GM19455 (cell line): ENCODE measurements around the gene TMEM132C.
"Not testable (repeated sequence)": the region's sequence is repeated elsewhere in the genome, so short reads cannot be mapped to it uniquely, and the experiment has no call there.

Source experiments
- ATAC-seq: cut with Tn5 transposase; IDR thresholded peaks from one replicate; pipeline ENCODE4 v1.9.1; 2021; ENCODE audit not compliant: unreplicated experiment

Gene TMEM132C

GRCh38 chr12:128468926-128469325 is 202.0 kb downstream of the TMEM132C start:
- ATAC-seq: no peak

DNA sequence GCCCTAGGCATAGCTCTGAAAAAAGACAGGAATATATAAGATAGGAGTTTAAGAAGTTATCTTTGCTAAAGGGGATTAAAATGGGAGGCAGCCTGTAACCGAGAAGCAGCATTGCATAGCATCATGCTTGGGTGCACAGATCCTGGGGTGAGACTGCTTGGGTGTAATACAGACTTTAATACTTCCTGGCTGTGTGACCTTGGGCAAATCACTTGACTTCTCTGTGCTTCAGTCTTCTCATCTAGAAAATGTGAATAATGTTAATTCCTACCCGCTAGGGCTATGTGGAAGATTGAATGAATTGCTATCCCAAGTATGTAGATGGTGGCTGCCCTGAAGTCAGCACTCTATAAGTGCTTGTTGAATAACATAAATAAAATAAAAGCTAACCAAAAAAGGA is 204.5 kb downstream of the TMEM132C start:
- ATAC-seq: no peak

- no peak for ATAC-seq
Measured at GRCh38 chr12:128474916-128475315, 207.9 kb downstream of the TMEM132C start.

- no peak for ATAC-seq
Measured at GRCh38 chr12:128476266-128476665, 209.3 kb downstream of the TMEM132C start.

DNA sequence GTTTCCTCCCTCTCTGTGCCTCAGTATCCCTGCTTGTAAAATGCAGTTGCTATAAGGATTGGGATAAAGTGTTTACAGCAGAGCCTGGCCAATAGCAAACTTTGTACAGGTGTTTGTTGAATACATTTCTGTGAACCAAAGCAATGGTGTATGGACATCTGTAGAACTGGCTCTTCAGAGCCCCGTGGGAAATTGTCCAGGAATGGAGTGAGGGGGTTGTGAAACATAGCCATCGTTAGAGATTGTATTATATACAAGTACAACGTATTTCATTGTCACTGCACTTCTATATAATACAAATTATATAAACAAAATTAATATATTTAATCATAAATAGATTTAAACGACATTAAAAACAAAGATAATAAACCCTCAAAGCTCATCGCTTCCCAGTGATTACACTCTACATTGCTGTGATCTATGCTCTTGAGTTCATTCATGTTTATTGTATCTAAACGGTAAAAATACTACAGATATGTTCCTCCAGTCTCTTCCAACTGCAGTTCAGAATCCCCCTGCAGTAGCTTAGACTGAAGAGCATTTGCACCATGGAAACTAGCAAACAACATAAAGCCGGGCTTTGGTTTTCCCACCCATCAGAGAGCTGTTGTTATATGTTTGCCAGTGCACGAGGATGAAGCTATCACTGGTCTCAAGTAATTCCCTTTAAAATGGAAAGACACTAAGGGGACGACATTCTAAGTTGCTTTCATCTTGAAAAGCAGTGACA is 216.7 kb downstream of the TMEM132C start:
- ATAC-seq: no peak

DNA sequence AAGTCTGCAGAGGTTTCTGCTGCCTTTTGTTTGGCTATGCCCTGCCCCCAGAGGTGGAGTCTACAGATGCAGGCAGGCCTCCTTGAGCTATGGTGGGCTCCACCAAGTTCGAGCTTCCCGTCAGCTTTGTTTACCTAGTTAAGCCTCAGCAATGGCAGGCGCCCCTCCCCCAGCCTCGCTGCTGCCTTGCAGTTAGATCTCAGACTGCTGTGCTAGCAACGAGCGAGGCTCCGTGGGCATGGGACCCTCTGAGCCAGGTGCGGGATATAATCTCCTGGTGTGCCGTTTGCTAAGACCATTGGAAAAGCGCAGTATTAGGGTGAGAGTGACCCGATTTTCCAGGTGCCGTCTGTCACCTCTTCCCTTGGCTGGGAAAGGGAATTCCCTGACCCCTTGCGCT is 230.4 kb downstream of the TMEM132C start:
- not testable (repeated sequence) for ATAC-seq

GRCh38 chr12:128507470-128507869 is 240.5 kb downstream of the TMEM132C start:
- no peak for ATAC-seq

DNA sequence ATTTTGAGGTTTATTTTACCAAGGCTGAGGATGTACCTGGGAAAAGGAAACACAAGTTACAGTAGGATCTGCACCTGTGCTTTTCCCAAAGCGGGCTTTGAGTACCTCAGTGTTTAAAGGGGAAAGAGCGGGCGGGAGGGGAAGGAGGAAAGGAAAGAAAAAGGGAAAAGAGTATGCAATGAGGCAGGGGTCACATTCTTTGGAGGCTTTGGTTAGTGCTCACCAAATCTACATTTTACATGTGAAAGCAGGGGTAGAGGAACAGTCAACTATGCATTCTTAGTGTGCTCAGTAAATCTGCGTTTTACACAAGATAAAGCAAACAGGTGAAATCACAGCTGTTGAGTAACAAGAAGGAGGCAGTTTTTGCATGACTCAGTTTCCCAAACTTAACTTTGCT is 242.2 kb downstream of the TMEM132C start:
- ATAC-seq: no peak

GRCh38 chr12:128510511-128510910 is 243.5 kb downstream of the TMEM132C start:
- ATAC-seq: no peak

DNA sequence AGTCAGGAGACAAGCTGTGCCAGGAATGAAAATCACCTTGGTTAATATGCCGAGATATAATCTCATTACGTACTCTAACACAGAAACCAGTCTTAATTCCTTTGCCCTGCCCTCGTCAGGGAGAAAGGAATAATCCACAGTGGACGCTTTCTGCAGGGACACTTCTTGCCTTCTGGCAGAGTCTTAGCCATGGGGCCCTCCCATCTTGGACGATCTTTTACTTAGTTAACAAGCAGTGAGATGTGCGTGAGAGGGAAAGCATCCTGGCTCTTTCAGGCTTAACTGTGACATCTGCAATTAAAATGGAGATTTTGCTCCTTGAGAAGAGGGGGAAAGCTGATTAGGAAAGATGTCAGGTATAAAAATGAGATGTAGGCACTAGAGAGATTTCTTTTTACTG is 246.4 kb downstream of the TMEM132C start:
- ATAC-seq: no peak

GRCh38 chr12:128513831-128514230 is 246.9 kb downstream of the TMEM132C start:
- no peak for ATAC-seq

DNA sequence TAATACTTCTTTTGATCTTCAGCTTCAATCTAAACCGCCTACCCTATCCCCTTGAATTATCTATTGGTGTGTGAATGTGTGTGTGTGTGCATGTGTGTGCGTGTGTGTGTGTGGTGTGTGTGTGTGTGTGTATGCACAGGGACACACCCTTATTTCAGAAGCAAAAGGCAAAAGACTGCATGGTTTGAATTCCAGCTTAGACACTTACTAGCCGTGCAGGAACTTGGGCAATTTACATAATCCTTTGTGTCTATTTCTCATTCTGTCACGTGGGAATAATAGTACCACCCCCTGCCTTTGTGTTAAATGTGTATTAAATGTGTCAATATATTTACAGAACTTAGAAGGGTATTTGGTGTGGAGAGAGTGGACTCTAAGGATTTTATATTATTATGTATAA is 251.7 kb downstream of the TMEM132C start:
- ATAC-seq: no peak

DNA sequence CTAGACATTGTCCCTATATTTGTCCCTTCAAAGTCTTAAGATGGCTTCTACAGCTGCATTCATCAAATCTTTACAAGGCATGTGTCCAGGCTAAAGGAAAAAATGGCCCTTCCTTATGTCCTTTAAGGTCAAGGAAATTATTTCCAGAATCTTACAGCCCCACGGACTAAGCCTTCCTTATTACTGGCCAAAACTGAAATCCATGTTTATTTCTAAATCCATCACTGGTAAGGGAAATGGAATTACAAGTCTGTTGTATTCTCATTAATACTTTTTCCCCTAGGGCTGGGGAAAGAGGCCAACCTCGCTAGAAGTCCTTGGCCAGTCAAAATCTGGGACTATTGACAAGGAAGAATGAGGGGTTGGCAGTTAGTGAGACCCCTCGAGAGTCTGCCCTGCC is 252.5 kb downstream of the TMEM132C start:
- no peak for ATAC-seq

GRCh38 chr12:128521981-128522380 is 255.0 kb downstream of the TMEM132C start:
- no peak for ATAC-seq

GRCh38 chr12:128524439-128524838 is 257.5 kb downstream of the TMEM132C start:
- ATAC-seq: no peak

GRCh38 chr12:128531170-128531569 is 264.2 kb downstream of the TMEM132C start:
- ATAC-seq: no peak

GRCh38 chr12:128534906-128535305 is 267.9 kb downstream of the TMEM132C start:
- no peak for ATAC-seq

GRCh38 chr12:128536810-128537209 is 269.8 kb downstream of the TMEM132C start:
- ATAC-seq: no peak

- no peak for ATAC-seq
Measured at GRCh38 chr12:128537668-128538067, 270.7 kb downstream of the TMEM132C start.

GRCh38 chr12:128542844-128543243 is 275.9 kb downstream of the TMEM132C start:
- no peak for ATAC-seq

GRCh38 chr12:128543460-128543859 is 276.5 kb downstream of the TMEM132C start:
- no peak for ATAC-seq

DNA sequence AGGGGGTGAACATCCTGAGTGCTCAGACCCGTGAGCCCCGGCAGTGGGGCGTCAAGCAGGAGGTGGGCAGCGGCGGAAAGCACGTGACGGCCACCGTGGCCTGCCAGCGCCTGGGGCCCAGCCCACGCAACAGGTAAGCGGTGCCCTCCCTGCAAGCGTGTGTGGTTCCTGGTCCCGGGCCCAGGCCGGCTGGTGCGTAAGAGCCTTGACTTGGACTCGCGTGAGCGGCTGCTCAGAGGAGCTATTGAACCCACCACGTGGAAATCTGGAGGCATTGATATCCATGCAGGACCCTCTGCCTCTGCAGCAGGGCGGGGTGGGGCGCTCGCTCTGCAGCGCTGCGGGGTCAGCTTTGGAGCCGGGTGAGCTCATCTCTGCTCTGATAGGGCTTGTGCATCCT is 277.0 kb downstream of the TMEM132C start:
- no peak for ATAC-seq

- no peak for ATAC-seq
Measured at GRCh38 chr12:128548949-128549348, 282.0 kb downstream of the TMEM132C start.
